HepG2 (cell line): ENCODE results near the gene SECTM1. TPM values are rescaled to one million over a fixed set of nuclear protein-coding genes. Genes with fewer than 3 reads are reported as not detected.

Experiments used
- ATAC-seq: fragments of 200-7000 bp; cut with Tn5 transposase; 3 replicates; pipeline ENCODE4 v1.9.1; 2020; ENCODE audit warnings: mild to moderate bottlenecking, moderate library complexity
- BruUV-seq: library from RNA; stranded (reverse); fragments of 400-500 nt; replicated peaks from 2 replicates; lab custom pipeline; 2021; lab: Mats Ljungman, UMichigan
- CTCF ChIA-PET: fragments of 300-600 bp; formaldehyde crosslinking; extraction: SDS; loops from one replicate; lab custom pipeline; 2021; ENCODE audit warnings: low total read pairs, inconsistent platforms, low intra/inter-chr PET ratio; lab: Yijun Ruan, JAX
- POLR2A ChIA-PET: fragments of 350-600 bp; sonication (Branson Sonifier 250); formaldehyde crosslinking; loops from one replicate; lab custom pipeline; 2020; ENCODE audit warnings: antibody characterized with exemption, inconsistent platforms; lab: Yijun Ruan, JAX
- DNase-seq: peaks from one replicate; pipeline ENCODE4 v3.0.0-alpha.2; 2015; ENCODE audit warnings: low spot score
- FAIRE-seq: peaks from 3 replicates; lab custom pipeline; 2011; peaks lifted over from hg19 to GRCh38; lab: Jason Lieb, UNC
- H2AFZ ChIP-seq: one replicate; pipeline ENCODE4 v1.6.1; 2011; ENCODE audit warnings: low read length, inconsistent platforms
- H3K27ac ChIP-seq: fragments of 300-600 bp; 3 replicates; pipeline ENCODE4 v1.8.0; 2011; ENCODE audit warnings: mixed run types, mild to moderate bottlenecking, mixed read lengths, low read length, inconsistent platforms; ENCODE audit not compliant: insufficient read depth; ENCODE audit errors: extremely low read length
- H3K27me3 ChIP-seq, 2 experiments: fragments of 200-600 bp in 1 of 2; 2 replicates in 1 of 2; 3 replicates in 1 of 2; pipeline versions ENCODE4 v1.6.0 to v1.8.0; 2011; ENCODE audit warnings: low read length in 2 of 2, mild to moderate bottlenecking in 2 of 2, moderate library complexity in 2 of 2, inconsistent platforms in 1 of 2; ENCODE audit not compliant: insufficient read depth in 2 of 2, control insufficient read depth in 1 of 2
- H3K36me3 ChIP-seq, 2 experiments: fragments of 200-600 bp in 1 of 2; replicated peaks in 1 of 2; 2 replicates in 1 of 2; 3 replicates in 1 of 2; pipeline versions ENCODE4 v1.5.1 to v1.8.0; 2011; ENCODE audit warnings: low read length in 2 of 2, inconsistent platforms in 1 of 2; ENCODE audit not compliant: insufficient read depth in 2 of 2, control insufficient read depth in 1 of 2
- H3K4me1 ChIP-seq: 2 replicates; pipeline ENCODE4 v1.5.1; 2012; ENCODE audit warnings: low read length, inconsistent platforms; ENCODE audit not compliant: insufficient read depth
- H3K4me2 ChIP-seq: 2 replicates; pipeline ENCODE4 v1.6.0; 2011; ENCODE audit warnings: low read depth, low read length, inconsistent platforms
- H3K4me3 ChIP-seq, 3 experiments: fragments of 200-600 bp in 1 of 3; sonication (generic), shearing (Covaris generic) in 1 of 3; replicated peaks in 1 of 3; 2 replicates each; pipeline ENCODE4 v1.5.1; 2011 to 2016; ENCODE audit warnings: low read length in 3 of 3, inconsistent platforms in 2 of 3, low read depth in 2 of 3, mild to moderate bottlenecking in 2 of 3, control low read depth in 1 of 3, mixed read lengths in 1 of 3; ENCODE audit not compliant: insufficient read depth in 1 of 3
- H3K79me2 ChIP-seq: one replicate; pipeline ENCODE4 v1.6.1; 2011; ENCODE audit warnings: low read length, inconsistent platforms; ENCODE audit not compliant: insufficient read depth
- H3K9ac ChIP-seq: 2 replicates; pipeline ENCODE4 v1.6.0; 2011; ENCODE audit warnings: mild to moderate bottlenecking, low read depth, low read length, inconsistent platforms; ENCODE audit not compliant: insufficient read depth
- H3K9me3 ChIP-seq: 2 replicates; pipeline ENCODE4 v1.5.1; 2012; ENCODE audit warnings: mild to moderate bottlenecking, low read length
- H4K20me1 ChIP-seq: 2 replicates; pipeline ENCODE4 v1.6.0; 2011; ENCODE audit warnings: inconsistent platforms, mild to moderate bottlenecking, low read length, moderate library complexity; ENCODE audit not compliant: insufficient read depth
- AGO1 ChIP-seq: fragments of 200-400 bp; formaldehyde crosslinking; IDR thresholded peaks from 2 replicates; pipeline ENCODE4 v1.6.1; 2017; ENCODE audit warnings: mild to moderate bottlenecking, low read depth, low read length, moderate library complexity; ENCODE audit not compliant: poor library complexity, severe bottlenecking
- PBX2 ChIP-seq: IDR thresholded peaks from 2 replicates; pipeline ENCODE4 v1.6.1; 2016; ENCODE audit warnings: control low read depth
- RXRB ChIP-seq: IDR thresholded peaks from 2 replicates; pipeline ENCODE4 v1.6.1; 2016; ENCODE audit warnings: borderline replicate concordance, missing genetic modification reagents, missing compliant biosample characterization
- SNAPC5 ChIP-seq: sonication (generic); formaldehyde crosslinking; IDR thresholded peaks from 2 replicates; pipeline ENCODE4 v1.8.1; 2023; ENCODE audit warnings: mild to moderate bottlenecking, missing genetic modification reagents, borderline replicate concordance
- TBX2 ChIP-seq: sonication (generic); formaldehyde crosslinking; IDR thresholded peaks from 2 replicates; pipeline ENCODE4 v1.5.0; 2020; ENCODE audit warnings: missing genetic modification reagents, mild to moderate bottlenecking, borderline replicate concordance
- TEAD3 ChIP-seq: optimal IDR thresholded peaks from 2 replicates; pipeline ENCODE3; 2016; ENCODE audit warnings: borderline replicate concordance
- ZNF225 ChIP-seq: sonication (generic); formaldehyde crosslinking; IDR thresholded peaks from 2 replicates; pipeline ENCODE4 v1.4.0; 2020; ENCODE audit warnings: mild to moderate bottlenecking, missing genetic modification reagents
- ZNF276 ChIP-seq: sonication (generic); formaldehyde crosslinking; IDR thresholded peaks from 2 replicates; pipeline ENCODE4 v1.4.0; 2020; ENCODE audit warnings: mild to moderate bottlenecking, low read depth, missing genetic modification reagents
- ZNF703 ChIP-seq: sonication (generic); formaldehyde crosslinking; IDR thresholded peaks from 2 replicates; pipeline ENCODE4 v1.5.1; 2020; ENCODE audit warnings: missing genetic modification reagents, mild to moderate bottlenecking, moderate library complexity, borderline replicate concordance
- ZNF704 ChIP-seq: sonication (generic); formaldehyde crosslinking; IDR thresholded peaks from 2 replicates; pipeline ENCODE4 v1.8.1; 2023; ENCODE audit warnings: mild to moderate bottlenecking, inconsistent platforms, moderate library complexity, missing genetic modification reagents, borderline replicate concordance
- WGBS: methylation state at CpG from one replicate; pipeline ENCODE4 v1.1.6; 2017; ENCODE audit warnings: low lambda C conversion rate; 5-methylcytosine and 5-hydroxymethylcytosine counted together
- in situ Hi-C: cut with HindIII; loops from 2 replicates; pipeline ENCODE4 v1.10.0; 2017; ENCODE audit warnings: low pct_unique_long_range_greater_than_20kb; ENCODE audit not compliant: extremely low pct_ligation_motif_present
- intact Hi-C: fragments of 100-400 bp; cut with micrococcal nuclease; formaldehyde crosslinking; loops from one replicate; pipeline ENCODE4 v1.10.0; 2022; ENCODE audit not compliant: unreplicated experiment
- polyA plus RNA-seq, 8 experiments: library from polyadenylated mRNA; depleted of rRNA in 3 of 8; stranded (reverse) in 7 of 8; unstranded in 1 of 8; fragments of >200 nt; fragmentation: Illumina TruSeq in 4 of 8; extraction: Trizol in 4 of 8; gene quantifications; 2 replicates each; pipeline versions ENCODE4 v1.2.1 to v1.2.3, GENCODE V29; 2011 to 2016; ENCODE audit warnings: low read depth in 4 of 8, missing spikeins in 1 of 8, mixed read lengths in 1 of 8; ENCODE audit not compliant: insufficient read depth in 1 of 8
- total RNA-seq, 5 experiments: library from RNA; depleted of rRNA; stranded (reverse); fragments of >200 nt; fragmentation: Illumina TruSeq; extraction: Trizol; gene quantifications; 2 replicates each; pipeline ENCODE4 v1.2.3, GENCODE V29; 2016; ENCODE audit warnings: low read depth in 1 of 5

The SECTM1 gene
- total and polyA plus RNA-seq, 2 of the 13 experiments (the other 11 are each of a cell fraction or from before 2014, with no cell fraction given): 3.5 to 5.3 TPM

GRCh38 chr17:82378741-82379021 is 45.1 kb upstream of the SECTM1 start:
- H3K9ac ChIP-seq: no peak overlapping the region
- DNase-seq (no peak), ATAC-seq (no peak), FAIRE-seq (no peak)
- no peaks in the 10 kb centered on the region for H4K20me1 ChIP-seq
- in situ Hi-C loops: no loop called here
- peaks cover 2 to 30% of the 10 kb centered on the region in 2 experiments; a peak in 4 of 5 replicates for H3K27me3 ChIP-seq
- no peaks in the 10 kb centered on the region for H3K36me3 ChIP-seq
- no peak overlapping the region for H2AFZ ChIP-seq
- no TSS peak for BruUV-seq
- peaks cover 68% of the 10 kb centered on the region for H3K4me1 ChIP-seq
- WGBS: 31% methylated on average over 9 of the region's 10 CpGs
- no peak overlapping the region for H3K27ac ChIP-seq
- no peaks in the 10 kb centered on the region for H3K79me2 ChIP-seq
- TF ChIP-seq ZNF703 (CRISPR knock-in tag) (no peak), PBX2 (CRISPR knock-in tag) (no peak), TBX2 (CRISPR knock-in tag) (0 out of 2 replicates have a peak, but pooled peaks have one; percentile 11), AGO1 (peak; percentile 52), ZNF225 (CRISPR knock-in tag) (0 out of 2 replicates have a peak, but pooled peaks have one; percentile 34)
- no peaks in the 10 kb centered on the region for H3K9me3 ChIP-seq
- CTCF ChIA-PET: no interaction called here
- H3K4me2 ChIP-seq: no peak overlapping the region
- no peak overlapping the region; a peak in 1 of 6 replicates for H3K4me3 ChIP-seq
- POLR2A ChIA-PET: interaction anchor here (1.6 kb wide), 1 partner anchor 11 kb away, joined by 5 read pairs; no protein-coding TSS in a partner anchor
- intact Hi-C loops: no loop called here

- FAIRE-seq (no peak), DNase-seq (no peak), ATAC-seq (no peak)
- H3K4me3 ChIP-seq: no peak overlapping the region; a peak in 1 of 6 replicates
- no peak overlapping the region for H3K27ac ChIP-seq
- BruUV-seq: no TSS peak
- H3K4me2 ChIP-seq: no peak overlapping the region
- H3K27me3 ChIP-seq: peaks cover 2 to 26% of the 10 kb centered on the region in 2 experiments; a peak in 4 of 5 replicates
- H4K20me1 ChIP-seq: no peaks in the 10 kb centered on the region
- H3K9me3 ChIP-seq: no peaks in the 10 kb centered on the region
- intact Hi-C loops (no loop called here), in situ Hi-C loops (no loop called here)
- 53% methylated on average over 21 of the region's 31 CpGs for WGBS
- H3K4me1 ChIP-seq: peaks cover 70% of the 10 kb centered on the region
- CTCF ChIA-PET: no interaction called here
- POLR2A ChIA-PET: no interaction called here
- no peaks in the 10 kb centered on the region for H3K79me2 ChIP-seq
- no peaks in the 10 kb centered on the region for H3K36me3 ChIP-seq
- H2AFZ ChIP-seq: no peak overlapping the region
- H3K9ac ChIP-seq: no peak overlapping the region
- TF ChIP-seq AGO1 (peak; percentile 72), ZNF704 (CRISPR knock-in tag) (no peak), RXRB (no peak), ZNF276 (CRISPR knock-in tag) (no peak), SNAPC5 (CRISPR knock-in tag) (no peak), TEAD3 (no peak)
Measured at GRCh38 chr17:82377924-82378740, 44.6 kb upstream of the SECTM1 start.
